Chondrocyte (in vitro differentiated cells): ENCODE measurements around the gene HSPG2. TPM values are rescaled to one million over a fixed set of nuclear protein-coding genes. Genes with fewer than 3 reads are reported as not detected.
"Not testable (repeated sequence)": the region's sequence is repeated elsewhere in the genome, so short reads cannot be mapped to it uniquely, and the experiment has no call there.

Source experiments
- DNase-seq: peaks from one replicate; pipeline ENCODE4 v3.0.0; 2021; ENCODE audit warnings: mixed read lengths, low spot score
- H3K27ac Mint-ChIP-seq: one replicate; pipeline ENCODE4 v1.8.0; 2021; ENCODE audit warnings: mild to moderate bottlenecking, moderate library complexity, mixed read lengths; ENCODE audit not compliant: unreplicated experiment
- H3K27me3 Mint-ChIP-seq: 2 replicates; pipeline ENCODE4 v1.8.0; 2021; ENCODE audit warnings: low read depth, mixed read lengths
- H3K36me3 Mint-ChIP-seq: 2 replicates; pipeline ENCODE4 v1.8.0; 2021; ENCODE audit warnings: low read depth, mixed read lengths
- H3K4me1 Mint-ChIP-seq: 2 replicates; pipeline ENCODE4 v1.8.0; 2021; ENCODE audit warnings: low read depth, mild to moderate bottlenecking, mixed read lengths
- H3K4me3 Mint-ChIP-seq: one replicate; pipeline ENCODE4 v1.8.0; 2021; ENCODE audit warnings: mild to moderate bottlenecking, moderate library complexity, mixed read lengths; ENCODE audit not compliant: unreplicated experiment
- H3K9me3 Mint-ChIP-seq: 2 replicates; pipeline ENCODE4 v1.8.0; 2021; ENCODE audit warnings: low read depth, mixed read lengths
- CTCF ChIP-seq: fragments of 200-600 bp; sonication (generic); IDR thresholded peaks from 2 replicates; pipeline ENCODE4 v1.5.0; 2021; ENCODE audit warnings: antibody characterized with exemption, mild to moderate bottlenecking, moderate library complexity
- total RNA-seq: library from RNA; stranded (reverse); gene quantifications from 3 replicates; pipeline ENCODE4 v1.2.1, GENCODE V29; 2021

HSPG2 gene
- total RNA-seq, 1 donor from 2014 or later: 481 TPM

GRCh38 chr1:21782868-21783678 lies 154.0 kb downstream of the HSPG2 start, which contains the start of gene USP48:
TSS of gene USP48 (minus strand) at chr1:21783149. CDS start at chr1:21782957, 192 bp downstream.
- Mint-ChIP-seq H3K27ac (peak within 1 kb of the TSS; percentile 100), H3K4me3 (peak within 1 kb of the TSS; percentile 81), H3K9me3 (no peaks in the 10 kb centered on the region), H3K36me3 (no peaks in the 10 kb centered on the region), H3K27me3 (no peaks in the 10 kb centered on the region), H3K4me1 (peaks cover 29% of the 10 kb centered on the region)
- TF ChIP-seq CTCF: no peak
- DNase-seq: peak; percentile 98

- Mint-ChIP-seq H3K27me3 (no peaks in the 10 kb centered on the region), H3K36me3 (no peaks in the 10 kb centered on the region), H3K9me3 (peaks cover 1% of the 10 kb centered on the region), H3K4me1 (peaks cover 31% of the 10 kb centered on the region), H3K4me3 (peak overlapping the region; percentile 81), H3K27ac (peak overlapping the region; percentile 100)
- peak; percentile 74 for TF ChIP-seq CTCF
- no peak for DNase-seq
Observed at GRCh38 chr1:21782349-21782867, 154.7 kb downstream of the HSPG2 start.

GRCh38 chr1:21781815-21782348 lies 155.2 kb downstream of the HSPG2 start:
- no peaks in the 10 kb centered on the region for H3K27me3 Mint-ChIP-seq
- peak overlapping the region; percentile 100 for H3K27ac Mint-ChIP-seq
- TF ChIP-seq CTCF: no peak
- H3K4me1 Mint-ChIP-seq: peaks cover 31% of the 10 kb centered on the region
- no peaks in the 10 kb centered on the region for H3K36me3 Mint-ChIP-seq
- no peak for DNase-seq
- peak overlapping the region; percentile 81 for H3K4me3 Mint-ChIP-seq
- H3K9me3 Mint-ChIP-seq: peaks cover 4% of the 10 kb centered on the region

GRCh38 chr1:21779613-21780521 lies 157.2 kb downstream of the HSPG2 start:
- H3K4me1 Mint-ChIP-seq: peaks cover 38% of the 10 kb centered on the region
- peak overlapping the region; percentile 55 for H3K27ac Mint-ChIP-seq
- no peak for DNase-seq
- peaks cover 4% of the 10 kb centered on the region for H3K9me3 Mint-ChIP-seq
- H3K4me3 Mint-ChIP-seq: peak overlapping the region; percentile 20
- no peaks in the 10 kb centered on the region for H3K27me3 Mint-ChIP-seq
- H3K36me3 Mint-ChIP-seq: peaks cover 2% of the 10 kb centered on the region
- TF ChIP-seq CTCF: no peak

- no peak overlapping the region for H3K27ac Mint-ChIP-seq
Observed at GRCh38 chr1:21778405-21778727, 158.7 kb downstream of the HSPG2 start.

GRCh38 chr1:21776925-21777324 lies 160.2 kb downstream of the HSPG2 start:
- not testable (repeated sequence) for H3K4me3 Mint-ChIP-seq, H3K27ac Mint-ChIP-seq, H3K9me3 Mint-ChIP-seq, H3K27me3 Mint-ChIP-seq, DNase-seq, H3K36me3 Mint-ChIP-seq
- H3K4me1 Mint-ChIP-seq: peaks cover 36% of the 10 kb centered on the region

More at GRCh38 chr1:21778405-21778727, 158.7 kb downstream of the HSPG2 start:
- TF ChIP-seq CTCF: no peak
- no peak for DNase-seq
- peaks cover 2% of the 10 kb centered on the region for H3K36me3 Mint-ChIP-seq
- no peaks in the 10 kb centered on the region for H3K27me3 Mint-ChIP-seq
- no peak overlapping the region for H3K4me3 Mint-ChIP-seq
- peaks cover 4% of the 10 kb centered on the region for H3K9me3 Mint-ChIP-seq
- peaks cover 36% of the 10 kb centered on the region for H3K4me1 Mint-ChIP-seq
